Measurements from ENCODE around the gene SMIM30.

Gene SMIM30

GRCh38 chr7:113099284-113099919 lies 19.0 kb downstream of the SMIM30 start:
- DNase-seq, result no peak

- no peak for DNase-seq
Observed at GRCh38 chr7:113094517-113095249, 23.7 kb downstream of the SMIM30 start.

- DNase-seq, result no peak
Observed at GRCh38 chr7:113093561-113093960, 24.8 kb downstream of the SMIM30 start.

GRCh38 chr7:113092762-113093161 lies 25.6 kb downstream of the SMIM30 start:
- no peak for DNase-seq

- no peak for DNase-seq
Observed at GRCh38 chr7:113087071-113087998, 31.0 kb downstream of the SMIM30 start.

- DNase-seq, result no peak
Observed at GRCh38 chr7:113086431-113086888, 31.9 kb downstream of the SMIM30 start, which contains the start of gene GPR85. Gene GPR85 (minus strand): TSS chr7:113086827. CDS start chr7:113084721, 2,106 bp downstream.

- DNase-seq, result no peak
Observed at GRCh38 chr7:113085781-113086390, 32.5 kb downstream of the SMIM30 start.

GRCh38 chr7:113084496-113085172 lies 33.7 kb downstream of the SMIM30 start:
- DNase-seq, result no peak

- no peak for DNase-seq
Observed at GRCh38 chr7:113083816-113084495, 34.4 kb downstream of the SMIM30 start.

- no peak for DNase-seq
Observed at GRCh38 chr7:113083132-113083815, 35.1 kb downstream of the SMIM30 start.

- no peak for DNase-seq
Observed at GRCh38 chr7:113078331-113078730, 40.0 kb downstream of the SMIM30 start.

GRCh38 chr7:113076703-113077102 lies 41.7 kb downstream of the SMIM30 start:
- no peak for DNase-seq

- no peak for DNase-seq
Observed at GRCh38 chr7:113071465-113071864, 46.9 kb downstream of the SMIM30 start.
